Fibroblast of villous mesenchyme (primary cell): Measurements from ENCODE around the gene SLC15A5. TPM values are rescaled to one million over a fixed set of nuclear protein-coding genes. Genes with fewer than 3 reads are reported as not detected.

ENCODE experiments used
- DNase-seq: peaks from one replicate; pipeline ENCODE4 v3.0.0-alpha.2; 2010; ENCODE audit warnings: low read depth
- H3K4me3 ChIP-seq: 2 replicates; pipeline ENCODE4 v1.5.1; 2011; ENCODE audit warnings: low read depth, mild to moderate bottlenecking, low read length
- total RNA-seq: library from RNA; depleted of rRNA; stranded (reverse); fragments of >200 nt; gene quantifications from 2 replicates; pipeline ENCODE4 v1.2.3, GENCODE V29; 2012
- TF ChIP-seq, protein P1 (sequence below): IDR thresholded peaks from 2 replicates; pipeline ENCODE4 v1.5.1; 2012; ENCODE audit warnings: low read depth, mild to moderate bottlenecking, low read length; ENCODE audit not compliant: insufficient read depth

SLC15A5 gene
- total RNA-seq, 1 donor, result not detected

DNA sequence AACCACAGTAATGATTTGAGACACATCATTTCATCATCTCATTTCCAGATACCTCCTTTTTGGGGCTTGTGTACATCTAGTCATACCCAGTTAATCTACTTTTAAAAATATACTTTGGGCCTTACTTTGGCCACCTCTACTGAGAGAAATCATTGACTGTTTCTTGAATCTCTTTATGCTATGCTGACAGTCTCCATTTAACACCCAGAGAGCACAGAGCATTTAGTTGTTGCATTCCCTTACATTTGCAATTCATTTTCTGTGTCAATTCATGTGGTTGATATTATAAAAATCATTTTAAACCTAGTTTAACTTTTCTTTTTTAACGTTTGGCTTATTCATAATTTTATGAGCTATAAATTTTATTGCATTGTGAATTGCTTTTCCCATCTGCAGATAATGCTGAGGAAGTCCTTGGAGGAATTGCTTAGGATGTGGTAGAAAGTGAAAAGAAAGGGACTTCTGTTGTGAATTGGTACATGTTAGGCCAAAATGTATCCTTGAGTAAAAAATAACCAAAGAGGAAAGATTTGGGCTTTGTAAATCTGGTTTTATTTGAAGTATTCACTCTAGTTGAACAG, 17.0 kb upstream of the SLC15A5 start:
- H3K4me3 ChIP-seq, result no peak overlapping the region
- TF ChIP-seq, protein P1, sequence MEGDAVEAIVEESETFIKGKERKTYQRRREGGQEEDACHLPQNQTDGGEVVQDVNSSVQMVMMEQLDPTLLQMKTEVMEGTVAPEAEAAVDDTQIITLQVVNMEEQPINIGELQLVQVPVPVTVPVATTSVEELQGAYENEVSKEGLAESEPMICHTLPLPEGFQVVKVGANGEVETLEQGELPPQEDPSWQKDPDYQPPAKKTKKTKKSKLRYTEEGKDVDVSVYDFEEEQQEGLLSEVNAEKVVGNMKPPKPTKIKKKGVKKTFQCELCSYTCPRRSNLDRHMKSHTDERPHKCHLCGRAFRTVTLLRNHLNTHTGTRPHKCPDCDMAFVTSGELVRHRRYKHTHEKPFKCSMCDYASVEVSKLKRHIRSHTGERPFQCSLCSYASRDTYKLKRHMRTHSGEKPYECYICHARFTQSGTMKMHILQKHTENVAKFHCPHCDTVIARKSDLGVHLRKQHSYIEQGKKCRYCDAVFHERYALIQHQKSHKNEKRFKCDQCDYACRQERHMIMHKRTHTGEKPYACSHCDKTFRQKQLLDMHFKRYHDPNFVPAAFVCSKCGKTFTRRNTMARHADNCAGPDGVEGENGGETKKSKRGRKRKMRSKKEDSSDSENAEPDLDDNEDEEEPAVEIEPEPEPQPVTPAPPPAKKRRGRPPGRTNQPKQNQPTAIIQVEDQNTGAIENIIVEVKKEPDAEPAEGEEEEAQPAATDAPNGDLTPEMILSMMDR, result no peak
- no peak for DNase-seq

DNA sequence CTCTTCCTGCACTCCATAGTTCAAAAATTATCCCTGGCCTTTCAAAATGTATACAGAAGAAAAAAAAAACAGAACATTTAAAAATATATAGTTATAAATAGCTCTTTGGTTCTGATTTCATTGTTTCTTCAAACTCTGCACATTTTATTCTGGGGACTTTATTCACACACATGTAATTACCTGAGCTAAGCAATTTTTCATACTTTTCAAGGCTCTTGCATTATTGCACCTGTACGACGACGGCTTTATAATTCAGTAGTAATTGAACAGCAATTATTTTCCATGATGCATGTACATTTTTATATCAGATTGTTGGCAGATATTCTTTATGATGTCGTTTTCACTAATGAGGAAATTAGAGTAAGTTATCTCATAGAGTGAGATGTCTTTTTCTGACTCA, 13.5 kb upstream of the SLC15A5 start:
- H3K4me3 ChIP-seq, result no peak overlapping the region
- no peak for DNase-seq
- TF ChIP-seq, protein P1, result no peak

DNA sequence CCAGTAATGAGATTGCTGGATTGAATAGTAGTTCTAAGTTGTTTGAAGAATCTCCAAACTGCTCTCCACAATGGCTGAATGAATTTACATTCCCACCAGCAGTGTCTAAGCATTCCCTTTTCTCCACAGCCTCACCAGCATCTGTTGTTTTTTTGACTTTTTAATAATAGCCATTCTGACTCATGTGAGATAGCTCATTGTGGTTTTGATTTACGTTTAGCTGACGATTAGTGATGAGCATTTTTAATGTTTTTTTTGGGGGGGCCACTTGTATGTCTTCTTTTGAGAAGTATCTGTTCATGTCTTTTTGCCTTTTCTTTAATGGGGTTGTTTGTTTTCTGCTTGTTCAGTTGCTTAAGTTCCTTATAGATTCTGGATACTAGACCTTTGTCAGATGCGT, 8.1 kb upstream of the SLC15A5 start:
- DNase-seq, result no peak
- H3K4me3 ChIP-seq, result no peak overlapping the region
- TF ChIP-seq, protein P1, result no peak

DNA sequence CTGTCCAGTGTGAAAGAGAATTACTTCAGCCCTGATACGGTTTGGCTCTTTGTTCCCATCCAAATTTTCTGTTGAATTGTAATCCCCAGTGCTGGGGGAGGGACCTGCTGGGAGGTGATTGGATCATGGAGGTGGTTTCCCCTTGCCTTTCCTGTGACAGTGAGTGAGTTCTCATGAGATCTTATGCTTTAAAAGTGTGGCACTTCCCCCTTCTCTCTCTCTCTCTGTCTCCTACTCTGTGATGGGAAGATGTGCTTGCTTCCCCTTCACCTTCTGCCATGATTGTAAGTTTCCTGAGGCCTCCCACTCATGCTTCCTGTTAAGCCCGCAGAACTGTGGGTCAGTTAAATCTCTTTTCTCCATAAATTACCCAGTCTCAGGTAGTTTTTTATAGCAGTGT, 5.5 kb upstream of the SLC15A5 start:
- H3K4me3 ChIP-seq, result no peak overlapping the region
- TF ChIP-seq, protein P1, result no peak
- DNase-seq, result no peak

DNA sequence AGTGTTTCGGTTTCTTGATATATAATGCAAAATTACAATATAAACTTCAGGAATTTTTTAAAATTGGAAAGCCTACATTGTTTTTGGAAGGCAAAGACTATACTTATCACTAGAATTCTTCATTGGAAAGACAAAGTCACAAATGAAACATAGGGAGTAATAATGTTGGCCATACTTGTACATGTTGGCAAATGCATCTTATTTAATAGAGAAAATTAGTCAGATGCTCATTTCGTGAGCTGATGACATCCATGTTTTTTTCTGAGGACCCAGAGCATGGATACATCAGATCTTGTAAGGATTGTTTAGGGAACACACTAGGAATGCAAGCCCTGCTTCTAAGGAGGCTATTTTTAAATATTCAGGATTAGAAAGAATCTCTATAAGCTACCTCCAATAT, 4.6 kb upstream of the SLC15A5 start:
- no peak overlapping the region for H3K4me3 ChIP-seq
- no peak for DNase-seq
- TF ChIP-seq, protein P1, result no peak

DNA sequence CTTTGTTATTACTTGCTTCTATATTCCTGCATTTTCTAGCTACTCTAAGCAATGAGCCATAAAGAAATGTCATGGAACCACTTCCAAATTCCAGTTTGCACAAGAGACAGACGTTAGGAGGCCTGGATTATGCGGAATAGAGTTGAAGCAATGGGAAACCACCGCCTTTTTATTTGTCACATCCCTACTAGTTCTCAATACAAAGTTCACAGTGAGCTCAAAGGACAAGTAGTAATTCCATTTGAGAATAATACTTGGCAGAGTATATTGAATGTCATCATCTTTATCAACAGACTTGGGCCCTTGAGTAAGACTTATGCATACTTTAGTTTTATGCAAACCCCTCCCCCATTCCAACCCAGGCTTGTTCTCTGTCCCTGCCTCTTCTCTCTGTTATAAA, 3.7 kb upstream of the SLC15A5 start:
- no peak overlapping the region for H3K4me3 ChIP-seq
- TF ChIP-seq, protein P1, result no peak
- DNase-seq, result no peak

DNA sequence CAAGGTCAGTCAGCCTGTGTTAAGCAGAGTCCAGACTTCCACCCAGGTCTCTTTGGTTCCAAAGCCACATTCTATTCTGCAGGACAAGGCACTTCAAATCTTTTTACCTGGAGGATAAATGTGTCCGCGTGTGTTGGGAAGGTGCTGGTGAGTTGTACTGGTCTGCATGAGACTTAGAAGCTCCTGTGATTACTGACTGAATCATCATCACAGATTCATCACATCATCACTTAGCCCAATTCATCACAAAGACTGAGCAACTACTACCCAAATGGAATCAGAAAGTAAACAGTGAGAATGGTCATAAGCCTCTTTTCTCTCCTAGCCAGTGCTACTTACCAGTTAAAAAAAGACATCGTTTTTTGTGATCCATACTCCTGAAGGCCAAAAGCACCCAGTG, 5.3 kb downstream of the SLC15A5 start:
- H3K4me3 ChIP-seq, result no peak overlapping the region
- TF ChIP-seq, protein P1, result no peak
- DNase-seq, result no peak
